Activated CD4-positive, alpha-beta T cell treated with anti-CD3 and anti-CD28 coated beads, Interleukin-10, Interleukin-2, amounts not matched to agents 100 ng/mL and 50 ng/mL, durations not matched to agents 16 hours and 8 hours (primary cell): ENCODE measurements around the gene BAIAP2L1.
"Not testable (repeated sequence)": the region's sequence is repeated elsewhere in the genome, so short reads cannot be mapped to it uniquely, and the experiment has no call there.

ENCODE experiments used
- DNase-seq: peaks from one replicate; pipeline ENCODE4 v3.0.0-alpha.2; 2020

Gene BAIAP2L1

GRCh38 chr7:98317366-98318040, 83.4 kb downstream of the BAIAP2L1 start:
- no peak for DNase-seq

- not testable (repeated sequence) for DNase-seq
These were observed 84.8 kb downstream of the BAIAP2L1 start for GRCh38 chr7:98315994-98316527.

GRCh38 chr7:98315318-98315993, 85.4 kb downstream of the BAIAP2L1 start:
- no peak for DNase-seq

GRCh38 chr7:98314469-98314868, 86.4 kb downstream of the BAIAP2L1 start:
- no peak for DNase-seq

GRCh38 chr7:98312201-98312600, 88.7 kb downstream of the BAIAP2L1 start:
- DNase-seq, result no peak

- no peak for DNase-seq
These were observed 91.3 kb downstream of the BAIAP2L1 start for GRCh38 chr7:98309566-98309965.

- DNase-seq, result no peak
These were observed 92.9 kb downstream of the BAIAP2L1 start for GRCh38 chr7:98307971-98308466.

GRCh38 chr7:98305951-98306535, 94.8 kb downstream of the BAIAP2L1 start:
- no peak for DNase-seq

GRCh38 chr7:98303906-98304305, 97.0 kb downstream of the BAIAP2L1 start:
- no peak for DNase-seq

GRCh38 chr7:98303176-98303865, 97.6 kb downstream of the BAIAP2L1 start:
- DNase-seq, result no peak

- DNase-seq, result no peak
These were observed 99.0 kb downstream of the BAIAP2L1 start for GRCh38 chr7:98301693-98302470.

- no peak for DNase-seq
These were observed 100.1 kb downstream of the BAIAP2L1 start for GRCh38 chr7:98300595-98301372.

GRCh38 chr7:98297626-98298286, 103.1 kb downstream of the BAIAP2L1 start:
- no peak for DNase-seq

- no peak for DNase-seq
These were observed 104.1 kb downstream of the BAIAP2L1 start for GRCh38 chr7:98296833-98297232.

- no peak for DNase-seq
These were observed 105.3 kb downstream of the BAIAP2L1 start for GRCh38 chr7:98295467-98296192.

GRCh38 chr7:98294798-98295382, 106.0 kb downstream of the BAIAP2L1 start:
- DNase-seq, result peak; percentile 22

GRCh38 chr7:98294326-98294725, 106.6 kb downstream of the BAIAP2L1 start:
- no peak for DNase-seq

- DNase-seq, result no peak
These were observed 107.1 kb downstream of the BAIAP2L1 start for GRCh38 chr7:98293746-98294145.

- no peak for DNase-seq
These were observed 107.6 kb downstream of the BAIAP2L1 start for GRCh38 chr7:98293265-98293664.

- no peak for DNase-seq
These were observed 109.2 kb downstream of the BAIAP2L1 start for GRCh38 chr7:98291717-98292116.
